ENCODE results near the gene FLAD1.
A peak's percentile ranks its signal among the peaks of the same experiment; 100 is the strongest.

Gene FLAD1

DNA sequence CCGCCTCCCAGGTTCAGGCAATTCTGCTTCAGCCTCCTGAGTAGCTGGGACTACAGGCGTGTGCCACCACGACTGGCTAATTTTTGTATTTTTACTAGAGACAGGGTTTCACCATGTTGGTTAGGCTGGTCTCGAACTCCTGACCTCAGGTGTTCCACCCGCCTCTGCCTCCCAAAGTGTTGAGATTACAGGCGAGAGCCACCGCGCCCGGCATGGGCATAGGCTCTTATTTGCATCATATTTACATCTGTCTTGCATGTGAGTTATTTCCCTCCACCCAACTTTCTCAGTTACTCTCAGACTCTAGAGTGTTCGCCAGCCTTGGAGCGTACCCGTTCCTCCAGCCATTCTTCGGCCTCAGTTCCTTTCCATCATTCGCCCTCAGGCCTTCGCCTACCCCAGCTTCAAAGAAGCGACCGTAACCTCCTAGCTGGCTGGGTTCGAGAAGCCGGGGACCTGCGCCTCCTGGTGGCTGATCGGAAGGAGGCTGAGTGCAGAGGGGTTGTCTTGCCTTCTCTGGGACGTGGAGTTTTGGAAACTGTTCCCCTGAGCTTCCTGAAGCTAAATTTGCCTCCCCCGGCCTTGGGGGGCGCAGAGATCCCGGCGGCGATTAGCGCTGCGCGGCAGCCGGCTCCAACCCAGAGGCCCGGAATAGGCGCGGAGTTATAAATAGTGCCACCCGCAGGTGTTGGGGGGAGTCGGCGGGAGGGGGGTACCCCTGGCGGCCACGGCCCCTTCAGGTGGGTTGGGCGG lies 15.8 kb downstream of the FLAD1 start (continued):
- TF ChIP-seq, protein P1, sequence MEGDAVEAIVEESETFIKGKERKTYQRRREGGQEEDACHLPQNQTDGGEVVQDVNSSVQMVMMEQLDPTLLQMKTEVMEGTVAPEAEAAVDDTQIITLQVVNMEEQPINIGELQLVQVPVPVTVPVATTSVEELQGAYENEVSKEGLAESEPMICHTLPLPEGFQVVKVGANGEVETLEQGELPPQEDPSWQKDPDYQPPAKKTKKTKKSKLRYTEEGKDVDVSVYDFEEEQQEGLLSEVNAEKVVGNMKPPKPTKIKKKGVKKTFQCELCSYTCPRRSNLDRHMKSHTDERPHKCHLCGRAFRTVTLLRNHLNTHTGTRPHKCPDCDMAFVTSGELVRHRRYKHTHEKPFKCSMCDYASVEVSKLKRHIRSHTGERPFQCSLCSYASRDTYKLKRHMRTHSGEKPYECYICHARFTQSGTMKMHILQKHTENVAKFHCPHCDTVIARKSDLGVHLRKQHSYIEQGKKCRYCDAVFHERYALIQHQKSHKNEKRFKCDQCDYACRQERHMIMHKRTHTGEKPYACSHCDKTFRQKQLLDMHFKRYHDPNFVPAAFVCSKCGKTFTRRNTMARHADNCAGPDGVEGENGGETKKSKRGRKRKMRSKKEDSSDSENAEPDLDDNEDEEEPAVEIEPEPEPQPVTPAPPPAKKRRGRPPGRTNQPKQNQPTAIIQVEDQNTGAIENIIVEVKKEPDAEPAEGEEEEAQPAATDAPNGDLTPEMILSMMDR (tag by site-specific recombination; IDR thresholded peaks at IDR 0.05), result peak; percentile 88
- TF ChIP-seq, protein P2, sequence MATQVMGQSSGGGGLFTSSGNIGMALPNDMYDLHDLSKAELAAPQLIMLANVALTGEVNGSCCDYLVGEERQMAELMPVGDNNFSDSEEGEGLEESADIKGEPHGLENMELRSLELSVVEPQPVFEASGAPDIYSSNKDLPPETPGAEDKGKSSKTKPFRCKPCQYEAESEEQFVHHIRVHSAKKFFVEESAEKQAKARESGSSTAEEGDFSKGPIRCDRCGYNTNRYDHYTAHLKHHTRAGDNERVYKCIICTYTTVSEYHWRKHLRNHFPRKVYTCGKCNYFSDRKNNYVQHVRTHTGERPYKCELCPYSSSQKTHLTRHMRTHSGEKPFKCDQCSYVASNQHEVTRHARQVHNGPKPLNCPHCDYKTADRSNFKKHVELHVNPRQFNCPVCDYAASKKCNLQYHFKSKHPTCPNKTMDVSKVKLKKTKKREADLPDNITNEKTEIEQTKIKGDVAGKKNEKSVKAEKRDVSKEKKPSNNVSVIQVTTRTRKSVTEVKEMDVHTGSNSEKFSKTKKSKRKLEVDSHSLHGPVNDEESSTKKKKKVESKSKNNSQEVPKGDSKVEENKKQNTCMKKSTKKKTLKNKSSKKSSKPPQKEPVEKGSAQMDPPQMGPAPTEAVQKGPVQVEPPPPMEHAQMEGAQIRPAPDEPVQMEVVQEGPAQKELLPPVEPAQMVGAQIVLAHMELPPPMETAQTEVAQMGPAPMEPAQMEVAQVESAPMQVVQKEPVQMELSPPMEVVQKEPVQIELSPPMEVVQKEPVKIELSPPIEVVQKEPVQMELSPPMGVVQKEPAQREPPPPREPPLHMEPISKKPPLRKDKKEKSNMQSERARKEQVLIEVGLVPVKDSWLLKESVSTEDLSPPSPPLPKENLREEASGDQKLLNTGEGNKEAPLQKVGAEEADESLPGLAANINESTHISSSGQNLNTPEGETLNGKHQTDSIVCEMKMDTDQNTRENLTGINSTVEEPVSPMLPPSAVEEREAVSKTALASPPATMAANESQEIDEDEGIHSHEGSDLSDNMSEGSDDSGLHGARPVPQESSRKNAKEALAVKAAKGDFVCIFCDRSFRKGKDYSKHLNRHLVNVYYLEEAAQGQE (tag by site-specific recombination; IDR thresholded peaks at IDR 0.05), result no peak
- no peak for TF ChIP-seq WT1 (tag by site-specific recombination; IDR thresholded peaks at IDR 0.05)
- TF ChIP-seq, protein P3, sequence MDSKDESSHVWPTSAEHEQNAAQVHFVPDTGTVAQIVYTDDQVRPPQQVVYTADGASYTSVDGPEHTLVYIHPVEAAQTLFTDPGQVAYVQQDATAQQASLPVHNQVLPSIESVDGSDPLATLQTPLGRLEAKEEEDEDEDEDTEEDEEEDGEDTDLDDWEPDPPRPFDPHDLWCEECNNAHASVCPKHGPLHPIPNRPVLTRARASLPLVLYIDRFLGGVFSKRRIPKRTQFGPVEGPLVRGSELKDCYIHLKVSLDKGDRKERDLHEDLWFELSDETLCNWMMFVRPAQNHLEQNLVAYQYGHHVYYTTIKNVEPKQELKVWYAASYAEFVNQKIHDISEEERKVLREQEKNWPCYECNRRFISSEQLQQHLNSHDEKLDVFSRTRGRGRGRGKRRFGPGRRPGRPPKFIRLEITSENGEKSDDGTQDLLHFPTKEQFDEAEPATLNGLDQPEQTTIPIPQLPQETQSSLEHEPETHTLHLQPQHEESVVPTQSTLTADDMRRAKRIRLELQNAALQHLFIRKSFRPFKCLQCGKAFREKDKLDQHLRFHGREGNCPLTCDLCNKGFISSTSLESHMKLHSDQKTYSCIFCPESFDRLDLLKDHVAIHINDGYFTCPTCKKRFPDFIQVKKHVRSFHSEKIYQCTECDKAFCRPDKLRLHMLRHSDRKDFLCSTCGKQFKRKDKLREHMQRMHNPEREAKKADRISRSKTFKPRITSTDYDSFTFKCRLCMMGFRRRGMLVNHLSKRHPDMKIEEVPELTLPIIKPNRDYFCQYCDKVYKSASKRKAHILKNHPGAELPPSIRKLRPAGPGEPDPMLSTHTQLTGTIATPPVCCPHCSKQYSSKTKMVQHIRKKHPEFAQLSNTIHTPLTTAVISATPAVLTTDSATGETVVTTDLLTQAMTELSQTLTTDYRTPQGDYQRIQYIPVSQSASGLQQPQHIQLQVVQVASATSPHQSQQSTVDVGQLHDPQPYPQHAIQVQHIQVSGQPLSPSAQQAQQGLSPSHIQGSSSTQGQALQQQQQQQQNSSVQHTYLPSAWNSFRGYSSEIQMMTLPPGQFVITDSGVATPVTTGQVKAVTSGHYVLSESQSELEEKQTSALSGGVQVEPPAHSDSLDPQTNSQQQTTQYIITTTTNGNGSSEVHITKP (tag by site-specific recombination; IDR thresholded peaks at IDR 0.05), result 0 out of 2 replicates have a peak, but pooled peaks have one; percentile 17
- TF ChIP-seq ZXDB (tag by site-specific recombination; IDR thresholded peaks at IDR 0.05), result no peak
- TF ChIP-seq ZNF140 (tag by site-specific recombination; IDR thresholded peaks at IDR 0.05), result no peak
- TF ChIP-seq, protein P4, sequence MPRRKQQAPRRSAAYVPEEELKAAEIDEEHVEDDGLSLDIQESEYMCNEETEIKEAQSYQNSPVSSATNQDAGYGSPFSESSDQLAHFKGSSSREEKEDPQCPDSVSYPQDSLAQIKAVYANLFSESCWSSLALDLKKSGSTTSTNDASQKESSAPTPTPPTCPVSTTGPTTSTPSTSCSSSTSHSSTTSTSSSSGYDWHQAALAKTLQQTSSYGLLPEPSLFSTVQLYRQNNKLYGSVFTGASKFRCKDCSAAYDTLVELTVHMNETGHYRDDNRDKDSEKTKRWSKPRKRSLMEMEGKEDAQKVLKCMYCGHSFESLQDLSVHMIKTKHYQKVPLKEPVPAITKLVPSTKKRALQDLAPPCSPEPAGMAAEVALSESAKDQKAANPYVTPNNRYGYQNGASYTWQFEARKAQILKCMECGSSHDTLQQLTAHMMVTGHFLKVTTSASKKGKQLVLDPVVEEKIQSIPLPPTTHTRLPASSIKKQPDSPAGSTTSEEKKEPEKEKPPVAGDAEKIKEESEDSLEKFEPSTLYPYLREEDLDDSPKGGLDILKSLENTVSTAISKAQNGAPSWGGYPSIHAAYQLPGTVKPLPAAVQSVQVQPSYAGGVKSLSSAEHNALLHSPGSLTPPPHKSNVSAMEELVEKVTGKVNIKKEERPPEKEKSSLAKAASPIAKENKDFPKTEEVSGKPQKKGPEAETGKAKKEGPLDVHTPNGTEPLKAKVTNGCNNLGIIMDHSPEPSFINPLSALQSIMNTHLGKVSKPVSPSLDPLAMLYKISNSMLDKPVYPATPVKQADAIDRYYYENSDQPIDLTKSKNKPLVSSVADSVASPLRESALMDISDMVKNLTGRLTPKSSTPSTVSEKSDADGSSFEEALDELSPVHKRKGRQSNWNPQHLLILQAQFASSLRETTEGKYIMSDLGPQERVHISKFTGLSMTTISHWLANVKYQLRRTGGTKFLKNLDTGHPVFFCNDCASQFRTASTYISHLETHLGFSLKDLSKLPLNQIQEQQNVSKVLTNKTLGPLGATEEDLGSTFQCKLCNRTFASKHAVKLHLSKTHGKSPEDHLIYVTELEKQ (tag by site-specific recombination; IDR thresholded peaks at IDR 0.05; ENCODE audit: borderline replicate concordance), result no peak
- no peak for TF ChIP-seq EGR2 (tag by site-specific recombination; IDR thresholded peaks at IDR 0.05; ENCODE audit: low read depth)
- TF ChIP-seq MEIS1 (CRISPR knock-in tag; IDR thresholded peaks at IDR 0.05; ENCODE audit: borderline replicate concordance), result no peak
- peak; percentile 41 for TF ChIP-seq IKZF3 (tag by site-specific recombination; IDR thresholded peaks at IDR 0.05)
- no peak for TF ChIP-seq ZNF610 (tag by site-specific recombination; IDR thresholded peaks at IDR 0.05; ENCODE audit: borderline replicate concordance)
- no peak for TF ChIP-seq ZNF292 (tag by site-specific recombination; IDR thresholded peaks at IDR 0.05; ENCODE audit: borderline replicate concordance, low read depth)
- no peak for TF ChIP-seq ZNF677 (tag by site-specific recombination; IDR thresholded peaks at IDR 0.05)
- no peak; the same call in 1 of the 2 replicates for TF ChIP-seq ZBTB48 (tag by site-specific recombination; IDR thresholded peaks at IDR 0.05)
- TF ChIP-seq GLIS1 (tag by site-specific recombination; IDR thresholded peaks at IDR 0.05), result peak; percentile 51
- TF ChIP-seq YY2 (tag by site-specific recombination; IDR thresholded peaks at IDR 0.05), result no peak
- TF ChIP-seq, protein P5, sequence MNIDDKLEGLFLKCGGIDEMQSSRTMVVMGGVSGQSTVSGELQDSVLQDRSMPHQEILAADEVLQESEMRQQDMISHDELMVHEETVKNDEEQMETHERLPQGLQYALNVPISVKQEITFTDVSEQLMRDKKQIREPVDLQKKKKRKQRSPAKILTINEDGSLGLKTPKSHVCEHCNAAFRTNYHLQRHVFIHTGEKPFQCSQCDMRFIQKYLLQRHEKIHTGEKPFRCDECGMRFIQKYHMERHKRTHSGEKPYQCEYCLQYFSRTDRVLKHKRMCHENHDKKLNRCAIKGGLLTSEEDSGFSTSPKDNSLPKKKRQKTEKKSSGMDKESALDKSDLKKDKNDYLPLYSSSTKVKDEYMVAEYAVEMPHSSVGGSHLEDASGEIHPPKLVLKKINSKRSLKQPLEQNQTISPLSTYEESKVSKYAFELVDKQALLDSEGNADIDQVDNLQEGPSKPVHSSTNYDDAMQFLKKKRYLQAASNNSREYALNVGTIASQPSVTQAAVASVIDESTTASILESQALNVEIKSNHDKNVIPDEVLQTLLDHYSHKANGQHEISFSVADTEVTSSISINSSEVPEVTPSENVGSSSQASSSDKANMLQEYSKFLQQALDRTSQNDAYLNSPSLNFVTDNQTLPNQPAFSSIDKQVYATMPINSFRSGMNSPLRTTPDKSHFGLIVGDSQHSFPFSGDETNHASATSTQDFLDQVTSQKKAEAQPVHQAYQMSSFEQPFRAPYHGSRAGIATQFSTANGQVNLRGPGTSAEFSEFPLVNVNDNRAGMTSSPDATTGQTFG (tag by site-specific recombination; IDR thresholded peaks at IDR 0.05; ENCODE audit: borderline replicate concordance), result no peak
- TF ChIP-seq SALL2 (tag by site-specific recombination; IDR thresholded peaks at IDR 0.05; ENCODE audit: borderline replicate concordance), result no peak
- TF ChIP-seq ZNF776 (tag by site-specific recombination; IDR thresholded peaks at IDR 0.05; ENCODE audit: borderline replicate concordance), result no peak

Measured in HEK293 (cell line).